ENCODE results near the gene PTCH1. TPM values are rescaled to one million over a fixed set of nuclear protein-coding genes. Genes with fewer than 3 reads are reported as not detected.

The PTCH1 gene
- total RNA-seq, 2 donors from 2014 or later = 26.0 to 32.9 TPM

DNA sequence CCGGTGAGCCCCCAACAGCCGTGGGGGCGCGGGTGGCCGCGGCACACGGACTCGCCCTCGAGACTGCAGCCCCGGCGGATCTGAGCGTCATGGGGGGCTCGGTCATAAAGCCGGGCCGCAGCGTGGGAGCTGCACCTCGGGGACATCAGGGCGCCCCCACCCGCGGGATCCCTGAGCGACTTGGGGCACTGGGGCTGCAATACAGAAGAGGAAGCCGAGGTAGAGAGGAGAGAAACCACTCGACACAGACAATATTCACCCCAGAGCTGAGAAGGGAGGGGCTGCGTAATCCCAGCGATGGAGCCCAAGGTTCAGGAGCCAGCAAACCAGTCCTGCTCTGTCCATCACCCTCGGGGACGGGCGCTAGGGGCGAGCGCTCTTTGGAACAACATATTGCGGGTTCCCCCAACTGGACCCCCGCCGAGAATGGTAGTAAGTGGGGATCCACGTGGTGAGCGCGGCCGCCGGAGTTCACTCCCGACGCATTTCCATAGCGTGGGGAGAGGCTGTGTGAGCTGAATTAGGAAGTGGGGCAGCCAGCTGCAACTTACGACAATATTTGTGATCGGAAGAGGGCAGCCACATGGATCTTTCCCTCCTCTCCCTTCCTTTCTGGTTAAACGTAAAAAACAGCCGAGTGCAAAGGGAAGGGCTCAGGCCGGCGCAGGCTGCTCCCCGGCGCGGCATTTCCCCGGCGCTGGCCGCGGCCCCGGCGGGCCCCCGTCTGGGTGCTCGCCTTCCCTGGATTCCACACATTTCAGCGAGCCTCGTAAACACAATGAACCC lies 9.9 kb downstream of the PTCH1 start:
- H3K4me3 Mint-ChIP-seq = peak overlapping the region; percentile 80
- peaks cover 13% of the 10 kb centered on the region for H3K36me3 Mint-ChIP-seq (ENCODE audit: low read depth)
- Histone ChIP-seq H3K9me3 (ENCODE audit: control insufficient read depth, low read length) (no peaks in the 10 kb centered on the region), H3K4me3 (ENCODE audit: low read length) (peak overlapping the region; percentile 97), H3K27ac (ENCODE audit: low read depth, low read length) (peak overlapping the region; percentile 68), H3K4me1 (ENCODE audit: control insufficient read depth, insufficient read depth, low read length) (no peaks in the 10 kb centered on the region), H3K27me3 (ENCODE audit: control insufficient read depth, insufficient read depth, low read length, poor library complexity, severe bottlenecking) (no peaks in the 10 kb centered on the region), H3K36me3 (ENCODE audit: control insufficient read depth, insufficient read depth, low read length) (peaks cover 5% of the 10 kb centered on the region), H3K9ac (ENCODE audit: extremely low read depth, low read length, poor library complexity, severe bottlenecking) (peak overlapping the region; percentile 83)
- peak; percentile 86 for DNase-seq
- H3K9me3 Mint-ChIP-seq = no peaks in the 10 kb centered on the region
- WGBS, 2 experiments (ENCODE audit: insufficient coverage in 1 of 2, insufficient read length in 1 of 2) = 0% methylated on average over 42 to 60 of the region's 60 CpGs
- peaks cover 15% of the 10 kb centered on the region for H3K27me3 Mint-ChIP-seq (ENCODE audit: insufficient read depth)
- H3K27ac Mint-ChIP-seq = peak overlapping the region; percentile 86
- TF ChIP-seq, protein P1, sequence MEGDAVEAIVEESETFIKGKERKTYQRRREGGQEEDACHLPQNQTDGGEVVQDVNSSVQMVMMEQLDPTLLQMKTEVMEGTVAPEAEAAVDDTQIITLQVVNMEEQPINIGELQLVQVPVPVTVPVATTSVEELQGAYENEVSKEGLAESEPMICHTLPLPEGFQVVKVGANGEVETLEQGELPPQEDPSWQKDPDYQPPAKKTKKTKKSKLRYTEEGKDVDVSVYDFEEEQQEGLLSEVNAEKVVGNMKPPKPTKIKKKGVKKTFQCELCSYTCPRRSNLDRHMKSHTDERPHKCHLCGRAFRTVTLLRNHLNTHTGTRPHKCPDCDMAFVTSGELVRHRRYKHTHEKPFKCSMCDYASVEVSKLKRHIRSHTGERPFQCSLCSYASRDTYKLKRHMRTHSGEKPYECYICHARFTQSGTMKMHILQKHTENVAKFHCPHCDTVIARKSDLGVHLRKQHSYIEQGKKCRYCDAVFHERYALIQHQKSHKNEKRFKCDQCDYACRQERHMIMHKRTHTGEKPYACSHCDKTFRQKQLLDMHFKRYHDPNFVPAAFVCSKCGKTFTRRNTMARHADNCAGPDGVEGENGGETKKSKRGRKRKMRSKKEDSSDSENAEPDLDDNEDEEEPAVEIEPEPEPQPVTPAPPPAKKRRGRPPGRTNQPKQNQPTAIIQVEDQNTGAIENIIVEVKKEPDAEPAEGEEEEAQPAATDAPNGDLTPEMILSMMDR (conservative IDR thresholded peaks at IDR 0.05) = peak; percentile 45
- peaks cover 22% of the 10 kb centered on the region for H3K4me1 Mint-ChIP-seq

DNA sequence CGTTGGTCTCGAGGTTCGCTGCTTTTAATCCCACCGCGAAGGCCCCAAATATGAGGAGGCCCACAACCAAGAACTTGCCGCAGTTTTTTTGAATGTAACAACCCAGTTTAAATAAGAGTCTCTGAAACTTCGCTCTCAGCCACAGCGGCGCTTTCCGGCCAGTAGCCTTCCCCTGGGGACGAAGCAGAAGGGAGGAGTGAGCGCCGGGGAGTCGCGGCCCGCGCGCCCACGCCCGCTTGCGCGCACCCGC lies 10.4 kb downstream of the PTCH1 start:
- Mint-ChIP-seq H3K27me3 (ENCODE audit: insufficient read depth) (peaks cover 10% of the 10 kb centered on the region), H3K36me3 (ENCODE audit: low read depth) (peaks cover 13% of the 10 kb centered on the region), H3K4me1 (peaks cover 20% of the 10 kb centered on the region), H3K27ac (peak overlapping the region; percentile 92), H3K4me3 (peak overlapping the region; percentile 80), H3K9me3 (no peaks in the 10 kb centered on the region)
- Histone ChIP-seq H3K27ac (ENCODE audit: low read depth, low read length) (peak overlapping the region; percentile 68), H3K4me1 (ENCODE audit: control insufficient read depth, insufficient read depth, low read length) (no peaks in the 10 kb centered on the region), H3K27me3 (ENCODE audit: control insufficient read depth, insufficient read depth, low read length, poor library complexity, severe bottlenecking) (no peaks in the 10 kb centered on the region), H3K9ac (ENCODE audit: extremely low read depth, low read length, poor library complexity, severe bottlenecking) (peak overlapping the region; percentile 83), H3K9me3 (ENCODE audit: control insufficient read depth, low read length) (no peaks in the 10 kb centered on the region), H3K36me3 (ENCODE audit: control insufficient read depth, insufficient read depth, low read length) (peaks cover 5% of the 10 kb centered on the region), H3K4me3 (ENCODE audit: low read length) (peak overlapping the region; percentile 97)
- DNase-seq = peak; percentile 75
- TF ChIP-seq, protein P1 (conservative IDR thresholded peaks at IDR 0.05) = no peak
- WGBS, 2 experiments (ENCODE audit: insufficient coverage in 1 of 2, insufficient read length in 1 of 2) = 0% methylated on average over 5 to 23 of the region's 23 CpGs

DNA sequence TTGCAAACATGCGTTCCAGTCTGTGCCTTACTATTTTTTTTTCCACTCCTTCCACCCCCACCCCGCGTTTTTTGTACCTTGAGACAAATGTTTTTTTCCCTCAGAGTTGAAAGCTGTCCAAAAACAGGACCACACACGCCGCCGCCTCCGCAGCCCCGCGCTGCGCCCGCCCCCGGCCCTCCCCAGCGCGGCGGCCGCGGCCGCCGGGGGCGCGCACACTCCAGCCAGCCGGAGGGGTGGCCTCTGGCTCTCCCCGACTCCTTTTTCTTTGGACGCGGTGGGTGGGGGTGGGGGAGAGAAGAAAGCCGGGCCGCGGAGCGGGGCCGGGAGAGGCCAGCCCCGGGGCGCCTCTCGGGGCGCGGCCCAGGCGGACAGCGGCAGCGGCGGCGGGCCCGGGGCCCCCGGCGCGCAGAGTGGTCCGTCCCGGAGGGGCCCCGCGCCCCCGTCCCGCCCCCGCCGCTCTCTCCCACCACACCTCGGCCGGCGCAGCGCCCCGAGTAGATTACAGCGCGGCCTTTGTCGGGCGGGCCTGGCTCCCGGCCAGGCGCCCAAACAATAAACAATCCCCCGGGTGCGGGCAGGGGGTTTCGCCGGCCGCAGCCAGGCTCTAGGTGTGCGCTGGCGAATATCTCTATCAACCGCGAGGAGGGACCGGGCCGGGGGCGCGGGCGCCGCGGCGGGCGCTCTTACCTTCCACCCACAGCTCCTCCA lies 10.9 kb downstream of the PTCH1 start:
- H3K4me3 Mint-ChIP-seq = peak overlapping the region; percentile 80
- no peaks in the 10 kb centered on the region for H3K27me3 ChIP-seq (ENCODE audit: control insufficient read depth, insufficient read depth, low read length, poor library complexity, severe bottlenecking)
- H3K4me3 ChIP-seq (ENCODE audit: low read length) = peak overlapping the region; percentile 97
- peaks cover 13% of the 10 kb centered on the region for H3K36me3 Mint-ChIP-seq (ENCODE audit: low read depth)
- peaks cover 9% of the 10 kb centered on the region for H3K36me3 ChIP-seq (ENCODE audit: control insufficient read depth, insufficient read depth, low read length)
- H3K27ac Mint-ChIP-seq = peak overlapping the region; percentile 92
- no peaks in the 10 kb centered on the region for H3K9me3 Mint-ChIP-seq
- peak overlapping the region; percentile 83 for H3K9ac ChIP-seq (ENCODE audit: extremely low read depth, low read length, poor library complexity, severe bottlenecking)
- H3K27ac ChIP-seq (ENCODE audit: low read depth, low read length) = peak overlapping the region; percentile 70
- 0% methylated on average over 21 to 81 of the region's 81 CpGs for WGBS, 2 experiments (ENCODE audit: insufficient coverage in 1 of 2, insufficient read length in 1 of 2)
- H3K9me3 ChIP-seq (ENCODE audit: control insufficient read depth, low read length) = no peaks in the 10 kb centered on the region
- H3K27me3 Mint-ChIP-seq (ENCODE audit: insufficient read depth) = peaks cover 10% of the 10 kb centered on the region
- TF ChIP-seq, protein P1 (conservative IDR thresholded peaks at IDR 0.05) = no peak
- H3K4me1 Mint-ChIP-seq = peaks cover 20% of the 10 kb centered on the region
- H3K4me1 ChIP-seq (ENCODE audit: control insufficient read depth, insufficient read depth, low read length) = no peaks in the 10 kb centered on the region
- DNase-seq = peak; percentile 83

Data from endodermal cell (in vitro differentiated cells).